ENCODE data around the gene RPP40.

- TF ChIP-seq, protein P1, sequence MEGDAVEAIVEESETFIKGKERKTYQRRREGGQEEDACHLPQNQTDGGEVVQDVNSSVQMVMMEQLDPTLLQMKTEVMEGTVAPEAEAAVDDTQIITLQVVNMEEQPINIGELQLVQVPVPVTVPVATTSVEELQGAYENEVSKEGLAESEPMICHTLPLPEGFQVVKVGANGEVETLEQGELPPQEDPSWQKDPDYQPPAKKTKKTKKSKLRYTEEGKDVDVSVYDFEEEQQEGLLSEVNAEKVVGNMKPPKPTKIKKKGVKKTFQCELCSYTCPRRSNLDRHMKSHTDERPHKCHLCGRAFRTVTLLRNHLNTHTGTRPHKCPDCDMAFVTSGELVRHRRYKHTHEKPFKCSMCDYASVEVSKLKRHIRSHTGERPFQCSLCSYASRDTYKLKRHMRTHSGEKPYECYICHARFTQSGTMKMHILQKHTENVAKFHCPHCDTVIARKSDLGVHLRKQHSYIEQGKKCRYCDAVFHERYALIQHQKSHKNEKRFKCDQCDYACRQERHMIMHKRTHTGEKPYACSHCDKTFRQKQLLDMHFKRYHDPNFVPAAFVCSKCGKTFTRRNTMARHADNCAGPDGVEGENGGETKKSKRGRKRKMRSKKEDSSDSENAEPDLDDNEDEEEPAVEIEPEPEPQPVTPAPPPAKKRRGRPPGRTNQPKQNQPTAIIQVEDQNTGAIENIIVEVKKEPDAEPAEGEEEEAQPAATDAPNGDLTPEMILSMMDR (IDR thresholded peaks at IDR 0.05): no peak
- TF ChIP-seq POLR2AphosphoS5 (IDR thresholded peaks at IDR 0.05) (no peak), POLR2A (IDR thresholded peaks at IDR 0.05) (no peak)
Observed at GRCh38 chr6:4986999-4987398, 16.8 kb downstream of the RPP40 start.
